Progenitor cell of endocrine pancreas (in vitro differentiated cells): Measurements from ENCODE around the gene COL4A6. TPM values are rescaled to one million over a fixed set of nuclear protein-coding genes. Genes with fewer than 3 reads are reported as not detected.

Experiments
- DNase-seq: peaks from one replicate; pipeline ENCODE4 v3.0.0; 2021; ENCODE audit warnings: low spot score; ENCODE audit not compliant: unreplicated experiment
- H3K27ac Mint-ChIP-seq: 2 replicates; pipeline ENCODE4 v1.8.0; 2021; ENCODE audit warnings: mild to moderate bottlenecking, moderate library complexity, mixed read lengths
- H3K27me3 Mint-ChIP-seq: 2 replicates; pipeline ENCODE4 v1.8.0; 2021; ENCODE audit warnings: mixed read lengths
- H3K36me3 Mint-ChIP-seq: 2 replicates; pipeline ENCODE4 v1.8.0; 2022; ENCODE audit warnings: mixed read lengths; ENCODE audit not compliant: insufficient read depth
- H3K4me1 Mint-ChIP-seq: 2 replicates; pipeline ENCODE4 v1.8.0; 2021; ENCODE audit warnings: low read depth, mixed read lengths
- H3K4me3 Mint-ChIP-seq: 2 replicates; pipeline ENCODE4 v1.8.0; 2021; ENCODE audit warnings: low read depth, mild to moderate bottlenecking, moderate library complexity, mixed read lengths
- H3K9me3 Mint-ChIP-seq: 2 replicates; pipeline ENCODE4 v1.8.0; 2021; ENCODE audit warnings: low read depth, mixed read lengths
- CTCF ChIP-seq: fragments of 200-600 bp; sonication (generic); IDR thresholded peaks from one replicate; pipeline ENCODE4 v1.5.0; 2021; ENCODE audit warnings: antibody characterized with exemption, mild to moderate bottlenecking; ENCODE audit not compliant: unreplicated experiment
- total RNA-seq: library from RNA; stranded (reverse); gene quantifications from 2 replicates; pipeline ENCODE4 v1.2.1, GENCODE V29; 2021

The COL4A6 gene
- total RNA-seq, 1 donor from 2014 or later: 66.6 TPM

DNA sequence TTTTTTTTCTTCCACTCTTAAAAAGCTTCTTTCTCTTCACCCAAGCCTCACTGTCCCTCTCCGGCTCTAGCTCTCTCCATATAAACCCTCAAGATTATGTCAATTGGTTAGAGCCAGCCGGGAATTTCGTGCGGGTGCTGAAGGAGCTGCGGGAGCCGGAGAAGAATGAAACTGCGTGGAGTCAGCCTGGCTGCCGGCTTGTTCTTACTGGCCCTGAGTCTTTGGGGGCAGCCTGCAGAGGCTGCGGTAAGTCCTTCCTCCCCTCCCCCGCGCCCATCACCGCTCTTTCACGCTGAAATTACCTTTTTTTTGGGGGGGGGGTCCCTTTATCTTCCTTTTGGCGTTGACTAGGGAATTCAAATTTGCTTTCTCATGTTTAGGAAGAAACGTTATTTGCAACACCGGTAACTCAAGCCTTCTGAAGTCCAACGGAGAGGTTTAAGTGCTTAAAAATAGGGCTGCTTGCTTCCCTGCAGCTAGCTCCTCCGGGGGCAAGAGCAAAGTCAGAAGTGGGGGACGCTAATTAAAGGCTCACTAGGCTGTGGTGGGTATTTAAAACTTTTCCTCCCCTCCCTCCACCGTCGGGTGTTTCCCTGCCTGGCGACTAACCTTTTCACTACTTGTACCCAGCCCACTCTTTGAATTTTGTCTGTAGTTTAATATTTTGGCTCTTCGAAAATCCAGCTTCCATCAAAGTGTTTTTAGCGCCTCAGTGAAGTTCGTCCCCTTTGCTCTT is 1.9 kb upstream of the COL4A6 start:
- peak overlapping the region; percentile 97 for H3K27ac Mint-ChIP-seq
- peak overlapping the region; percentile 100 for H3K4me3 Mint-ChIP-seq
- peaks cover 45% of the 10 kb centered on the region for H3K4me1 Mint-ChIP-seq
- TF ChIP-seq CTCF: no peak
- H3K36me3 Mint-ChIP-seq: peaks cover 13% of the 10 kb centered on the region
- DNase-seq: peak; percentile 17
- peaks cover 6% of the 10 kb centered on the region for H3K9me3 Mint-ChIP-seq
- no peaks in the 10 kb centered on the region for H3K27me3 Mint-ChIP-seq

GRCh38 chrX:108439426-108439942 is 1.3 kb upstream of the COL4A6 start, which contains the start of gene COL4A5:
COL4A5 (plus strand) TSS chrX:108439838; CDS start chrX:108440126, 288 bp downstream.
- no peak for TF ChIP-seq CTCF
- peaks cover under 1% of the 10 kb centered on the region for H3K9me3 Mint-ChIP-seq
- H3K36me3 Mint-ChIP-seq: peaks cover 7% of the 10 kb centered on the region
- DNase-seq: peak; percentile 51
- H3K4me3 Mint-ChIP-seq: peak within 1 kb of the TSS; percentile 100
- H3K4me1 Mint-ChIP-seq: peaks cover 49% of the 10 kb centered on the region
- peak within 1 kb of the TSS; percentile 97 for H3K27ac Mint-ChIP-seq
- H3K27me3 Mint-ChIP-seq: no peaks in the 10 kb centered on the region

DNA sequence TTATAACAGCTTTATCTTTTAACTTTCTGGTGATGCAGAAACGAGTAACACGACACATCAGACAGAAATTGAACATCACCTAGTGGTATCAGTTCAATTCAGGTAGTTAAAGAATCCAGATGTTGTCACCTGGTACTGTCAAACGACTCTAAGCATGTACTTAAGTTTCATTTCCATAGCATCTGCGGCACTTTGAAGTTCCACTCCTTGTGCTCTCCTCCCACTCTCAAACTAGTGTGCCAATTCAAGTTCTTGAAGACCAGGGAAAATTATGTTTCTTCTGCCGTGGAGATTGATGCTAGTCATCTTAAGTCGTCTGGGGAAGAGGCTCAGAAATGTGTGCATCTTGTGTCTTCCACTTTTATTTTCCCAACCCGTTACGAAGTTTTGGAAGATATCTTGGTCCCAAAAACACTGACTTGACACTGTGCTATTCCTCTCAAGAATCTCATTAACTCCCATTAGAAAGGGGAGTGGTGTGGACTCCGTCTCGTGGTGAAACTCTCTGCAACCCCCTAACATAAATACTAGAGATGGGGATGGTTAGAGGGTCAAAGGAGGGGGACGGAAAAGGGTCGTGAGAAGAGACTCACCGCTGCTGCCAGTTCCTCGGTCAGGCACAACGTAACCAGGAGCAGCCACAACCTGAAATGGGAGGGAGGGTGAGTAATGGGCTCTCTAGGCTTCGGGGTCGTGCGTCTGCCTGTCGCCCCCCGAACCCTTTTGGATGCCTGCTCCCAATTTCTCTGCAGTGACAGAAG is 693 bp downstream of the COL4A6 start:
- H3K4me1 Mint-ChIP-seq: peaks cover 47% of the 10 kb centered on the region
- DNase-seq: no peak

GRCh38 chrX:108435261-108435660 is 3.0 kb downstream of the COL4A6 start:
- no peak for DNase-seq
- no peaks in the 10 kb centered on the region for H3K27me3 Mint-ChIP-seq
- peaks cover 36% of the 10 kb centered on the region for H3K4me1 Mint-ChIP-seq
- no peak overlapping the region for H3K27ac Mint-ChIP-seq
- H3K9me3 Mint-ChIP-seq: no peaks in the 10 kb centered on the region
- TF ChIP-seq CTCF: no peak
- H3K4me3 Mint-ChIP-seq: no peak overlapping the region
- H3K36me3 Mint-ChIP-seq: peaks cover 3% of the 10 kb centered on the region

More for the DNA sequence above, 693 bp downstream of the COL4A6 start:
- peak overlapping the region; percentile 100 for H3K4me3 Mint-ChIP-seq
- H3K27ac Mint-ChIP-seq: peak overlapping the region; percentile 84
- no peaks in the 10 kb centered on the region for H3K27me3 Mint-ChIP-seq
- no peaks in the 10 kb centered on the region for H3K36me3 Mint-ChIP-seq
- H3K9me3 Mint-ChIP-seq: no peaks in the 10 kb centered on the region
- no peak for TF ChIP-seq CTCF

- H3K4me3 Mint-ChIP-seq: no peak overlapping the region
- H3K9me3 Mint-ChIP-seq: no peaks in the 10 kb centered on the region
- H3K27ac Mint-ChIP-seq: no peak overlapping the region
- no peak for DNase-seq
- H3K4me1 Mint-ChIP-seq: peaks cover 3% of the 10 kb centered on the region
- peaks cover 3% of the 10 kb centered on the region for H3K36me3 Mint-ChIP-seq
- no peak for TF ChIP-seq CTCF
- H3K27me3 Mint-ChIP-seq: no peaks in the 10 kb centered on the region
These were observed 12.0 kb downstream of the COL4A6 start for GRCh38 chrX:108426262-108426661.
